OCI-M2 (cell line): ENCODE data around the gene PPP1CB.
"Not testable (repeated sequence)": the region's sequence is repeated elsewhere in the genome, so short reads cannot be mapped to it uniquely, and the experiment has no call there.

ENCODE experiments used
- DNase-seq: peaks from one replicate; lab custom pipeline; 2025; ENCODE audit not compliant: unreplicated experiment; lab: John Stamatoyannopoulos, UW

PPP1CB gene

DNA sequence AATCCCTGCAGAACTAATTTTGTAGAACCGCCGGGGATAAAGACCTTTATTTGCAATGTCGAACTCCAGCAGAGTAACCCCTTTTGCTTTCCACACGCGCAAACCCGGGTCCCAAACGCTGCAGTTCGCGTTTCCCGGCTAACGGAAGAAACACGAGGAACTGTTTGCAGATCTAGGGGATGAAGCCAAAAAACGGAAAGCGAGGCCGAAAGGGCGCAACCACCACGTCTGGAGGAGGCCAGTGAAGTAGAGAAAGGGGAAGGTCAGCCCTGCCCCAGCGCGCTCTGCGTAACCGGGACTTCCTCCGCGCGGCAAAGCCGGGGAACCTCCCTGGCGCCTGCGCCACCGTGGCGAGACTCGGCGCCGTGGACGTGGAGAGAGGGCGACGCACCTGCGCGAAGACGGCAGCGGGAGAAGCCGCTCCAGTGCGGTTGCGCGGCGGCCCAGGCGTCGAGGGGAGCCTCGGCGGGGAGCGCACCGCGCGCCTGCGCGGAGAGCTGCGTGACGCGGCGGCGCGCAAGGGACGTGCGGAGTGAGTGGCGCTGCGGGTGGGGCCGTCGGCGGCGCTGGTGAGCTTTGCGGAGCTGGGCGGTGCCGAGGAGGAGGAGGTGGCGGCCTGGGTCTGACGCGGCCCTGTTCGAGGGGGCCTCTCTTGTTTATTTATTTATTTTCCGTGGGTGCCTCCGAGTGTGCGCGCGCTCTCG lies at the start of gene PPP1CB:
Gene PPP1CB (plus strand): TSS at position 579 of the 704 bp plus-strand sequence. CDS start 295 bp downstream, outside the sequence.
- peak; percentile 27 for DNase-seq

DNA sequence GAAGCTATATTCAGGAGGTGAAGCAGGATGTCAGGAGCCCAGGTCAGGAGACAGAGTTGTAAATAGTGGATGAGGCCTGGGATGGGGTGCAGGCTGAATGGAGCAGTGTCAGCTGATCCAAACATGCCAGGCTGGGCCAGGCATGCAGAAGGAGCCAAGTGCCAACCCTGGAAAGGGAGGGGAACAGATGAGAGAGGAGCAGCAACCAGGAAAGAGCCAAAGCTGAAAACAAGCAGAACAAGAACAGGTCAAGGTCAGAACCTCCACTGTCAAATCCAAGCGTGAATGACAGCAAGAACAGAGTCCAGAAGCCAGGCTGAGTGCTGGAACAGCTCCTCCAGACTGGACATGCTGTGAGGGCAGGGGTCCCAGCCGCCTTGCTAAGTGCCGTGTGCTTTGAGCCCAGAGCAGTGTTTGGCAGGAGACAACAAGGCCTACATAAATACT lies 49.2 kb upstream of the PPP1CB start:
- DNase-seq, result no peak

DNA sequence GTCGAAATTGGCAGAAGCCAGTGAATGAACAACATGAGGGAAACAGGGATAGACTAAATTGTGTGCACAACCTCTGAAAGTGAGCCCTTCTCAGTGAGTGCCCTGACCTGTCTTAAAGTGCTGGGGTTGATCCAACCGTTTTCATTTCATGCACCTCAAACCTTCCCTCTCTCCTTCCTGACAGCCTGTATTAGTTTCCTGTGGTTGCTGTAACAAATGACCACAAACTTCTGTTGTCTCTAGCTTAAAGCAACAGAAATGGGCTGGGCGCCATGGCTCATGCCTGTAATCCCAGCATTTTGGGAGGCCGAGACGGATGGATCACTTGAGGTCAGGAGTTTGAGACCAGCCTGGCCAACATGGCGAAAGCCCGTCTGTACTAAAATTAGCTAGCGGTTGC lies 48.8 kb upstream of the PPP1CB start:
- DNase-seq, result no peak

DNA sequence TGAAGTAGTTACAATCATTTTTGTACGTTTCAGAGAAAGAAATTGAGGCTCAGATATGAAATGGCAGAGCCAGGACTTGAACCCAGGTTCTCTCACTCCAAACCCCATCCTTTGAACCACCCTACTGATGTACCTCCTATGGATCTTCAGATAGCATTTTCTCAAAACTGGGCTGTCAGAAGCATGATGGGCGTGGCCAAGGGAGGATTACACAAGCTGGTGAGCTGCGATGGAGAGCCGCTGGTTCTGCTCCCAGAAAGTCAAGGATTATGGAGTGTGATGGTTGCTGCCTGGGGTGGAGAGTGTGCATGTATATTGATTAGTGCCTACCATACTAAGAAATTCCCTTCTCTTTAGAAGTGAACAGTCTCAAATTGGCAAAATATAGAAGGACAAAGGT lies 47.0 kb upstream of the PPP1CB start:
- DNase-seq, result no peak

DNA sequence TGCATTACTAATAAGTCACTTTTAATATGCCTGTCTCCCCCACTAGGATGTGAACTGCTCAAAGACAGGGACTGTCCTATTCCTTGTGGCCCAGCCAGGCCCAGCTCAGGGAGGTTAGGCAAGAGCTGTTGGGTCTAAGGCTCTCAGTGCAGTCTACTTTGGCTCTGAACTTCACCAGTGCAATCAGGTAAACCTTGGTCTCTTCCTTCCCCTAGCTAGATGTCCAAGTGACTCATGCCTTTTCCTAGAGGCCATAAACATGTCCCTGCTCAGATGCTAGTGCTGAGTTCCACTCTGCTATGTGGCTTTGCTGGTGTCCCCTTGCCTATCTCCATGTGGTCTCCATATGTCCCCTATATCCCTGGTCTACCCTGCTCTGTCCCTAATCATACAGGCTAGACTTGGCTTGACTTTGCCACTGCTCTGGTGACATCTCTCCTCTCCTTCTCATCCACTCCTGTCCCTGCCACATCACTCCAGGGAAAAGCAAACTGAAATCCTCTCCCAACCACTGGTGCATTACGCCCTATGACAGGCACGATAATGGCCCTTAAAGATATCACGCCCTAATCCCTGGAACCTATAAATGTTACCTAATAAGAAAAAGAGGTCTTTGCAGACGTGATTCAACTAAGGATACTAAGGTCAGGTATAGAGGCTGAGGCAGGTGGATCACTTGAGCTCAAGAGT lies 45.7 kb upstream of the PPP1CB start:
- DNase-seq, result no peak

DNA sequence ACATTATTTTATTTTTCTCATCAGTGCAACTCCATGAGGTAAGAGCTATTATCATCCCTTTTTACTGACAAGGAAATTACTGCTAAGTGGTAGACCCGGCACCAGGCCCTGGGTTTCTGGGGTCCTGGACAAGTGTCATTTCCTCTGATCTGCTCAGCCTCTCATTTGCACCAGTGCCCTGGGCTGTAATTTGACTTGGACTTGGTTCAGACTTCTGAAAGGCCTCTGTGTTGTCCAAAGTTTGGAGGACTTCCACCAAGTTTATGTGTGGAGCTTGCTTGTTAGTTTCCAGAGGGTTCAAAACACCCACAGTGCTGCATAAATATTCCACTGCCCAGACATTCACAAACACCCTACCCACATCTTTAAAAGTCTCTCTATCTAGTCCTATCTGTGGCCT lies 44.0 kb upstream of the PPP1CB start:
- no peak for DNase-seq

DNA sequence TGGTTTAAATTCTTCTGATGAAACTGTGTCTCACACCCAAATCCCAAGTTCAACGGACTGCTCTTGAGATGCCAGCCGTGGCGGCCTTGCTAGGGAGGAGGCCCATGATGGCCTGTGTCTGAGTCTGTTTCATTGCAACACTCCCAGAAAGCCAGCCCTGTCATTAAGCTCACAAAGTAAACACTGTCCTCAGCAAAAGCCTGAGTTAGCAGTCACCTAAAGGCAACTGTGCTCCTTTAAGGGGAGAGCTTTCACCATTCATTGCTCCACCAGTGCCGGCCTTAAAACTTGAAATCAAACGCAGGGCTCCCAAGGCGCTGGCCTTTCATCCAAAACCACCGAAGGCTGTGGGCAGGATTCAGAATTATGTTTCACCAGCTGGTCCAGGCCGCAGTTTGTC lies 42.5 kb upstream of the PPP1CB start:
- no peak for DNase-seq

DNA sequence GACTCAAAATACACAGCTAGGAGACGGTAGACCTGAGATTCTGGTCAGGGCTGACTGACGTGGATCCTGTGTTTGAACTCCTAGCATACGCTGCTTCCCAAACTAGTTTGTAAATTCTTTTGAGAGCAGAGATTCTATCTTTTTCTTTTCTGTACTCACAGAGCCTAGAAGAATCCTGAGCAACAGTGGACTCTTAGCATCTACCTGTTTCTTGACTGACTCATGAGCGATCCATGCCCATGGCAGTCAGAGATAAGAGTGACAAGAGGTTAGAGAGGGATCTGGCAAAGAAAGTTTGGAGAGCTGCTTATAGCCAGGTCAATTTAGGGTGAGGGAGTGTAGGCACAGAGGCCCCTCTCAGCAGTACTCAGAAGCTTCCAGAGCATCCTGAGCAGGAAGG lies 41.1 kb upstream of the PPP1CB start:
- DNase-seq, result no peak

DNA sequence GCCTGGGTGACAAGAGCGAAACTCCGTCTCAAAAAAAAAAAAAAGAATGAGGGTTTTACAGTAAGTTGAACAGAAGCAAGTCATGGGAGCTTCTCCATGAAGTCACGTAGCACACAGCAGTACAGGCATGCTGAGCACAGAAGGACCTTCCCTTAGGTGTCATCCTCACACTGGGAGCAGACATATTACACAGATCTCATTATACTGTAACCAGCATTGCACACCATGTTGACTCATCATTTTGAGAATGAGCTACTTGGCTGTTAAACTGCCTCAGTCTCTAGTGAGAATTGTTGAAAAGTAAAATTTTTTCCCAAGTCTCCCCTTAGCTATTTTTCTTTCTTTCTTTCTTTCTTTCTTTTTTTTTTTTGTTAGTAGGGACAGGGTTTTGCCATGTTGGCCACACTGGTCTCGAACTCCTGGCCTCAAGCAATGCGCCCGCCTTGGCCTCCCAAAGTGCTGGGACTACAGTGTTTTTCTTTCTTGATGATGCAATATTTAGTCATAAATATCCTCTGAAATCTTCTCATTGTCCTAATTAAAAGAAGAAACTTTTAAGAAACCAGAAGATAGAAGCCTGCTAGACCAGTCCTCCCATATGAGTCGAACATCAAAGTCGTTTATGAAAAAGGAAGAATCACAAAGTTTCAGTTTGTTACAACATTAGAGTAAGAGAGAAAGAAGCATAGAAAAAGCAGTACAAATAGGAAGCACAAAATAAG lies 37.9 kb upstream of the PPP1CB start:
- DNase-seq, result no peak

DNA sequence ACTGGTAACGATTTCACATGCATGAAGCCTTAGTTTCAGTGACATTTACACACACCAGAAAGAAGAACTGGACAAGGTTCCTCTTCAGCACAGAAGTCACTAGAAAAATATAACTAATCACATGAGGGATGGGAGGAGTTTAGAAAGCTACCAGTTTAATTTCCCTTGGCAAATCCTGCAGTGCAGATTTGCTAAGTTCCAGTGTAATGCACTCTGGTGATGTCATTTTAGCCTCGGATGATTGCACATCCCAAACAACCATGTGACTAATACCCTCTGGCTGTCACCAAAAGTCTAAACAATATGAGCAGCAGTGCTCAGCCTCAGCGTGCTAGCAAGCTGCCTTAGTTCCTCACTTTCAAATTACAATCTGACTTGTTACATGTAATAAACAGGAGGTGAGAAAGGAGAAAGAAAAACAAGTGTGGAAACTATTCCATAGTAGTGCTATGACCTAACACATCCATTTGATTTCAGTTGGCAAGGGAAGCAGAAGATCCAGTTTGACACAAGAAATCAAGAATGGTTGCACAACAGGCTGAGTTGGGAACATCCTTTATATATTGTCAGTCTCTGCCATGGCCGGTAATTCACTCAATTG lies 35.3 kb upstream of the PPP1CB start:
- DNase-seq, result no peak

DNA sequence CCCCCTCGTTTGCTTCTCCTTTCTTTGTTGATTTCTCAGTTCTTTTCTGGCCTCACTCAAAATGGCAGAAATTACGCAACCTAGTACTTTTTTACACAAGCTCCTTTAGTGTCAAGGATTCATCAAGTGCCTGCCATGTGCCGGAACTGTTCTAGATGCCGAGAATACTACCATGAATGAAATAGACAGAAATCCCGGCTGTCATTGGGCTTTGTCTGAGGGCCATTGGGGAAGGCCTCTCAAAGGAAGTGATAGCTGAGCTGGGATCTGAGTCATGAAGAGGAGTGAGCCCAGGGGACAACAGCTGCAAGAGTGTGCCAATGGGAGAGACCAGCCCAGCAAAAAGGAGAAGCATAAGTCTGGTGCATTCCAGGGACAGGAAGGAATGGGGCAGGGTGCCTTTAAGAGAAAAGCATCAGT lies 34.3 kb upstream of the PPP1CB start:
- no peak for DNase-seq

DNA sequence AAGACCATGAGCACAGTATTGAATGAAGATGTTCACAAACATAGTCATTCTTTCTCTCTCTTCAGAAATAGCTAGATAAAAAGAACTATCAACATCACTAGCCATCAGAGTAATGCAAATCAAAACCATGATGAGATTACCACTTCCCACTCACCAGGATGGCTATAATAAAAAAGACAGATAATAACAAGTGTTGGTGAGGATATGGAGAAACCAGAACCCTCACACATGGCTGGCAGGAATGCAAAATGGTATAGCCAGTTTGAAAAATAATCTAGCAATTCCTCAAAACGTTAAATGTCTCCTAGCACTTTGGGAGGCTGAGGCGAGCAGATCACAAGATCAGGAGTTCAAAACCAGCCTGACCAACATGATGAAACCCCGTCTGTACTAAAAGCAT lies 31.3 kb upstream of the PPP1CB start:
- no peak for DNase-seq

DNA sequence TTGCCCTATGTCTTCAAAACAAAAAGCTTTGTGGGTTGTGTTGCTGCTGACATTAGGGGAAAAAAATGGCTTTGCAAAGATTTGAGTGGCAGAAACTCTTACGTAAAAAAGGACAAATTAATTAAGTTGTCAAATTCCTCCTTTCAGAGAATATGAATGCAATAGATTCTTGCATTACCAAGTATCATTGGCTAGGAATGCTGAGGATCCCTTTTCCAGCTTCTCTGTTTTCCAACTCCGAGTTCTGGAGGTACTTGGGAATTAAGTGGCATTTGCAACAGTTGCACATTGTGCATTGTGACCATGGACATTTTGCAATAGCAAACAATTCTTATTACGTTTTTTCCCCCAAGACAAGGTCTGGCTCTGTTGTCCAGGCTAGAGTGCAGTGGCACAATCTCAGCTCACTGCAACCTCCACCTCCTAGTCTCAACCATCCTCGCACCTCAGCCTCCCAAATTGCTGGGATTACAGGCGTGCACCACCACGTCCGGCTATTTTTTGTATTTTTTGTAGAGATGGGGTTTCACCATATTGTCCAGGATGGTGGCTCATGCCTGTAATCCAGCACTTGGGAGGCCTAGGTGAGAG lies 29.9 kb upstream of the PPP1CB start:
- DNase-seq, result no peak

DNA sequence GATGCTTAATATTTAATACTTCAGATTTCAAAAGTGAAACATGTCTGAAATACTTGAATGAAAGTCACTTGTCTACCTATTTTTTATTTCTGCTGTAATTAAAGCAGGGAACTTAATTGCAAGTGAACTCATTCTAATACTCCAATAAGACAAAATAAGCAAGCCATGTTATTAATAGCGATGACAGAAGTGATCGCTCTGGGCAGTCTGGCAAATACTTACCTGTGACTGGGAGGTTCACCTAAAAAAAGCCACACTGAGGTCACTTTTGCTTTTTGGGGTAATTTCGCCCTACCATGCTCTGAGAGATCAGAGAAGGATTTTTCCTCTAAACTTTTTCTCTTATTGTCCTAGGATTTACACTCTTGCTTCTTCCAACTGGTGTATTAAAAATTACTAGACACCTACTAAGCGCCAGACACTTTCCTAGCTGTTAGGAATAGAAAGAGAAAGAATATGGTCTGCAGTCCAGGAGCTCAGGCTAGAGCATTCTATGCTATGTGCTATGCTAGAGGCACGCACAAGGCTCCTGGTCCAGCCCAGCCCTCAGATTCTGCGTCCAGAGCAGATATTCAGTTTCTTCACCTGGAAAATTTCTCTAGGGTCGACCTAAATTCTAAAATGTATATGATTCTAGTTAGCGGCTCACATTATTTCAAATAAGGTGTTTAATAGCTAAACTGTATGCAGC lies 26.5 kb upstream of the PPP1CB start:
- no peak for DNase-seq

DNA sequence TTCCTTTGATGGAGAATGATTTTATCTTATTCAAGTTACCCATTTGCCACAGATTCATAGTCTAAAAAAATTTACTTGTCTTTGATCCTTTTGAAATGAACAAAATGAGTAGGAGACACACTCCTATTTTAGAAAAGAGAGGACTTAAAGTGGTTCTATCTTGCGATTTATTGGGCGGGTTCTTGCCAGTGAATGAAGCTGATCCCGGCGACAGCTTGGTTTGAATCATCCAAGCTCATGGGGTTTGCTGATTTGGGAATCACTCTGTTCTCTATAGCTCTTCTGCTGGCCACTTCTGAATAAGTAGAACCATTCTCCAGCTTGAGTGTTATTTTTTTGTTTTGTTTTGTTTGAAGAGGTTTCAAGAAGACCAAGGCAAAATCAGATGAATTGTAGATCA lies 25.5 kb upstream of the PPP1CB start:
- DNase-seq, result no peak

DNA sequence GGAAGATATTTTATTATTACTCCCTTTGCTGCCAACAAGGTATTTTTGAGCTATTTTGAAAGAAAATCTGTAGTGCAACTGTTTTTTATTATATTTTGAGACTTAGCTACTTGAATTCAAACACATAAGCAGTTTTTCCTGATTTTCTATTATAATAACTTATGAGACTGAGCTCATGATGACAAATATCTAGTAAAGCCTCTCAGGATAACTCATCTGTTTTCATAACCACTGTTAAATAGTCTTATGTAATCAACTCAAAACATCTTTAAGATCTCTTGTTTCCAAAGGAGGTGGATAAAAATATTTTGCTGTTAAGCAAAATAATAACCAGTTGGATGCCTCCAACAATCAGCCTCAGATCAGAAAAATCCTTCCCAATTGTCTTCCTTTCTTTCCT lies 21.9 kb upstream of the PPP1CB start:
- DNase-seq, result no peak

DNA sequence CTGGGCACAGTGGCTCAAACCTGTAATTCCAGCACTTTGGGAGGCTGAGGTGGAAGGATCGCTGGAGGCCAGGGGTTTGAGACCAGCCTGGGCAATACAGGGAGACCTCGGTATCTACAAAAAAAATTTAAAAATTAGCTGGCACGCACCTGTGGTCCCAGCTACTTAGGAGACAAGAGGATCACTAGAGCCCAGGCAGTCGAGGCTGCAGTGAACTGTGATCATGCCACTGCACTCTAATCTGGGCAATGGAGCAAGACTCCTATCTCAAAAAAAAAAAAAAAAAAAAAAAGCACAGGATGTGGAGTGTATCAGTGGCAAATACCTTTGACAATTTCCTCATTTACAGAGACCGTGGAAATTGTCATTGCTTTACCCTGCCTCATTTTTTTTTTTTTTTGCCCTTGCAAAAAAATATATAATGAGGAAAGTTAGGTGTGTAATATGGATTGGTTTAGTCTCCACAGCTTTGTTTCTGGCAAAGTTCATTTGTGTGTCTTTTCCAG lies 20.9 kb upstream of the PPP1CB start:
- DNase-seq, result no peak

DNA sequence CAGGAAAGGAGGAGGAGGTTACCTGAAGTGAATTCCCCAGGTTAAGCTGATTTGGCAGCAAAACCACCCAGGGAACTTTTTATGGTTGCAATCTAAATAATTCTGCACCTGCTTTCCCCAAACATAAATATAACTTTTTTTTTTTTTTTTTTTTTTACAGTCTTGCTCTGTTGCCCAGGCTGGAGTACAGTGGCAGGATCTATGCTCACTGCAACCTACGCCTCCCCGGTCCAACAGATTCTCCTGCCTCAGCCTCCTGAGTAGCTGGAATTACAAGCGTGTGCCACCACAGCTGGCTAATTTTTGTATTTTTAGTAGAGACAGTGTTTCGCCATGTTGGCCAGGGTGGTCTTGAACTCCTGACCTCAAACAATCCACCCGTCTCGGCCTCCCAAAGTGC lies 16.1 kb upstream of the PPP1CB start:
- no peak for DNase-seq

DNA sequence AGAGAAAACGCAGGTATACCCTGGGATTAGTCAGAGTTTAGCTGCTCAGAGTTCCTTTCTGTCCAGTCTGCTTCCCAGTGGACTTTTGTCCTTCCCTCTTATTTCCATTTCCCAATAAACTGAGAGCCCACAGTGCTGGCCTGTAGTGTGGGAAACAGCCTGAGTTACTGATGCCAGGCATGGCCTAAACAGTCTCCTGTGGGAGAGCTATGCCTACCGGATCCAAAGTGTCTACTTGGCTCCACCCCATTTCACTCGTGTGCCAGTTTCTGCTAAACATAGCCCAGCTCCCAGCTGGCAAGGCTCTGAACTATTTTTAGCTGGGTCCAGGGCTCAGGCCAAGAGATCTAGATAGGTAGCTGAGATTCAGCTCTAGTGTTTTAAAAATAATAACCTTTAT lies 15.6 kb upstream of the PPP1CB start:
- no peak for DNase-seq

DNA sequence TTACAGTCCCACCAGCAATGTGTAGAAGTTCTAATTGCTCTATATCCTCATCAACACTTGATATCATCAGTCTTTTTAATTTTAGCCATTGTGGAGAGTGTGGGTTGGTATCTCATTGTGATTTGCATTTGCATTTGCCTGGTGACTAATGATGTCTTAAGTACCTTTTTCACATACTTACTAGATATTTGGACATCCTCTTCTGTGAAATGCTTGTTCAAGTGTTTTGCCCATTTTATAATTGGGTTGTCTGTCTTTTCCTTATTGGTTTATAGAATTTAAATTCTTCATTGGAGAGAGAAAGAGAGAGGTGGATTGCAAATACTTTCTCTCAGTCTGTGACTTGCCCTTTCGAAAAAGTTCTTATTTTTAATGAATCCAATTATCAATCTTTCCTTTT lies 14.0 kb upstream of the PPP1CB start:
- DNase-seq, result no peak

DNA sequence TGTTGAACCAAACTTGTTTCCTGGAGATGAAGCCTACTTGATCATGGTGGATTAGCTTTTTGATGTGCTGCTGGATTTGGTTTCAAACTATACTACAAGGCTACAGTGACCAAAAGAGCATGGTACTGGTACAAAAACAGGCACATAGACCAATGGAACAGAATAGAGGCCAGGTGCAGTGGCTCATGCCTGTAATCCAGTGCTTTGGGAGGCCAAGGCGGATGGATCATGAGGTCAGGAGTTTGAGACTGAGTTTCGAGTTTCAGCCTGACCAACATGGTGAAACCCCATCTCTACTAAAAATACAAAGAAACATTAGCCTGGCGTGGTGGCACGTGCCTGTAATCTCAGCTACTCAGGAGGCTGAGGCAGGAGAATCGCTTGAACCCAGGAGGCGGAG lies 9.0 kb upstream of the PPP1CB start:
- not testable (repeated sequence) for DNase-seq
